Gastrocnemius medialis (tissue), 4 donors: ENCODE measurements around the gene POLD3.

Source experiments
- POLR2A ChIP-seq, 2 donors: fragments of 450-650 bp; IDR thresholded peaks; one replicate each; pipeline ENCODE4 v1.6.1; 2017; ENCODE audit warnings: antibody characterized with exemption in 2 of 2, mild to moderate bottlenecking in 2 of 2, moderate library complexity in 2 of 2
- TF ChIP-seq, protein P1 (sequence below), 5 experiments: fragments of 450-650 bp in 3 of 5; fragments of 200-600 bp in 2 of 5; sonication (generic) in 2 of 5; IDR thresholded peaks in 4 of 5; conservative IDR thresholded peaks in 1 of 5; 1 replicate in 4 of 5; 2 replicates in 1 of 5; pipeline ENCODE4 v1.5.1; 2016 to 2019; ENCODE audit warnings: antibody characterized with exemption in 5 of 5, mild to moderate bottlenecking in 3 of 5, moderate library complexity in 3 of 5

DNA sequence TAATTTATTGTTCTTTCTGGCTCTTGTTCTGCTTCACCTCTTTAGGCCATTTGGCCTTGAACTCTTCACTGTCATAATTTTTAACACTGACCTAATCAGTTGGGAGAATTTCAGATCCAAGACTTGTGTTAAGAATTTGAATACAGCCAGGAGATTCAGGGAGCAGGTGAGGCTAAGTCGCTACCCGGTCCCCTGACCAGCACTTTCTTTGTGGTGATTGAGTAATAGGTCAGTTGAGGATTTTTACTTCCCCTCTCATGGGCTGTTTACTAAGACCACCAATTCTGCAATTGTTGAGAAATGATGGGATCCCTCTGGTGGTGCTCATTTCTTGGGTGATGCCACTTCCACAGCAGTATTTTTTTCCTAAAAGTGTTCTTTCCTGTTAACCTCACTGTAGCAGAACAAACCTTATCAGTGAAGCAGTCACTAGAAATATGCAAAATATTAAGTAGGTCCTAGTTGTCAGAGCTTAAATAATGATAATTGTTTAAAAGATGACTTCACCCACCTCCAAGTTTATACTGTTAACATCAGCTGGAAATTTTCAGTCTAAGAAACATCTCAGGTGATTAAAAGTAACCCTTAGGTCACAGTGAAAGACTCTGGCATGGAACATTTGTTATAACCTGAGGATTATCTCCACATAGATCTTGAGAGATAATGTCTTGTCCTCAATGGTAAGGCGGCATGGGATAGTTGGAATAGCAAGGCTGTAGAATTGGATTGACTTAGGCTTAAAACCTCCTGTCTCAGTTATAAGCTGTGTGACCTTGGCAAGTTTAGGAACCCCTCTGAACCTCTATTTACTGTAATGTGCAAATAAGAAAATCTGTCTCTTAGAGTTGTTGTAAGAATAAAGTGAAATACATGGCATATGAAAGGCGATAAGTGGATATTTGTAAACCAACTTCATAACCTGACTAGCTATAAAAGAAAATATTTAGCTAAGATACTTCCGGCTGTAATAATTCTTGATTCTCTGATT lies 41.3 kb downstream of the POLD3 start:
- no peak for TF ChIP-seq POLR2A (IDR thresholded peaks at IDR 0.05)
- TF ChIP-seq, protein P1, sequence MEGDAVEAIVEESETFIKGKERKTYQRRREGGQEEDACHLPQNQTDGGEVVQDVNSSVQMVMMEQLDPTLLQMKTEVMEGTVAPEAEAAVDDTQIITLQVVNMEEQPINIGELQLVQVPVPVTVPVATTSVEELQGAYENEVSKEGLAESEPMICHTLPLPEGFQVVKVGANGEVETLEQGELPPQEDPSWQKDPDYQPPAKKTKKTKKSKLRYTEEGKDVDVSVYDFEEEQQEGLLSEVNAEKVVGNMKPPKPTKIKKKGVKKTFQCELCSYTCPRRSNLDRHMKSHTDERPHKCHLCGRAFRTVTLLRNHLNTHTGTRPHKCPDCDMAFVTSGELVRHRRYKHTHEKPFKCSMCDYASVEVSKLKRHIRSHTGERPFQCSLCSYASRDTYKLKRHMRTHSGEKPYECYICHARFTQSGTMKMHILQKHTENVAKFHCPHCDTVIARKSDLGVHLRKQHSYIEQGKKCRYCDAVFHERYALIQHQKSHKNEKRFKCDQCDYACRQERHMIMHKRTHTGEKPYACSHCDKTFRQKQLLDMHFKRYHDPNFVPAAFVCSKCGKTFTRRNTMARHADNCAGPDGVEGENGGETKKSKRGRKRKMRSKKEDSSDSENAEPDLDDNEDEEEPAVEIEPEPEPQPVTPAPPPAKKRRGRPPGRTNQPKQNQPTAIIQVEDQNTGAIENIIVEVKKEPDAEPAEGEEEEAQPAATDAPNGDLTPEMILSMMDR (IDR thresholded peaks at IDR 0.05 in 4 of 5, conservative IDR thresholded peaks at IDR 0.05 in 1 of 5): no peak
